Gastroesophageal sphincter (tissue), 3 donors: ENCODE data around the gene MICU2.

Experiments
- CTCF ChIP-seq, 4 experiments: fragments of 200-600 bp in 2 of 4; fragments of 450-650 bp in 2 of 4; sonication (generic) in 1 of 4; IDR thresholded peaks; one replicate each; pipeline ENCODE4 v1.5.1; 2017 to 2019; ENCODE audit warnings: antibody characterized with exemption in 4 of 4, mild to moderate bottlenecking in 2 of 4, moderate library complexity in 2 of 4
- POLR2A ChIP-seq, 2 donors: fragments of 450-650 bp; IDR thresholded peaks; one replicate each; pipeline ENCODE4 v1.6.1; 2017; ENCODE audit warnings: antibody characterized with exemption in 2 of 2, mild to moderate bottlenecking in 2 of 2, moderate library complexity in 1 of 2

DNA sequence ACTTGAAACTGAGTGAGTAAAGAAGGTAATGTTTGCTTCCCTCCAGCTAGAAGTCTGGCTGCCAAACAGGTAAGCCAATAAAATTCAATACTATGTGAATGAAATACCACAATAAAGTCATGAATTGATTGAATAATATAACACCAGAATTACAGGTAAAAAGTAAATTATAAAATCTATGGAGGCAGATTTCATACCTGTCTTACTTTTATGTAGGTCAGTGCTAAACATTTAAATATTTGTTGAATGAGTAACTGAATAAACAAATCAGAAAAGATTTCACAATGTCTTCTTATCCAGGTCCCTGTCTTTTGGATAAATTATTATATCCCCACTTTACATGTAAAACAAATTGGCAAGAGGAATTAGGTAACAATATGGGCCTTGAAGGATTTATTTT lies 62.7 kb downstream of the MICU2 start:
- TF ChIP-seq CTCF (IDR thresholded peaks at IDR 0.05) (no peak), POLR2A (IDR thresholded peaks at IDR 0.05) (no peak)
